HG03520 (cell line): ENCODE results near the gene MRPL36.
"Not testable (repeated sequence)": the region's sequence is repeated elsewhere in the genome, so short reads cannot be mapped to it uniquely, and the experiment has no call there.

Source experiments
- ATAC-seq: cut with Tn5 transposase; IDR thresholded peaks from one replicate; pipeline ENCODE4 v1.9.1; 2021; ENCODE audit warnings: mild to moderate bottlenecking, moderate library complexity; ENCODE audit not compliant: unreplicated experiment

MRPL36 gene

DNA sequence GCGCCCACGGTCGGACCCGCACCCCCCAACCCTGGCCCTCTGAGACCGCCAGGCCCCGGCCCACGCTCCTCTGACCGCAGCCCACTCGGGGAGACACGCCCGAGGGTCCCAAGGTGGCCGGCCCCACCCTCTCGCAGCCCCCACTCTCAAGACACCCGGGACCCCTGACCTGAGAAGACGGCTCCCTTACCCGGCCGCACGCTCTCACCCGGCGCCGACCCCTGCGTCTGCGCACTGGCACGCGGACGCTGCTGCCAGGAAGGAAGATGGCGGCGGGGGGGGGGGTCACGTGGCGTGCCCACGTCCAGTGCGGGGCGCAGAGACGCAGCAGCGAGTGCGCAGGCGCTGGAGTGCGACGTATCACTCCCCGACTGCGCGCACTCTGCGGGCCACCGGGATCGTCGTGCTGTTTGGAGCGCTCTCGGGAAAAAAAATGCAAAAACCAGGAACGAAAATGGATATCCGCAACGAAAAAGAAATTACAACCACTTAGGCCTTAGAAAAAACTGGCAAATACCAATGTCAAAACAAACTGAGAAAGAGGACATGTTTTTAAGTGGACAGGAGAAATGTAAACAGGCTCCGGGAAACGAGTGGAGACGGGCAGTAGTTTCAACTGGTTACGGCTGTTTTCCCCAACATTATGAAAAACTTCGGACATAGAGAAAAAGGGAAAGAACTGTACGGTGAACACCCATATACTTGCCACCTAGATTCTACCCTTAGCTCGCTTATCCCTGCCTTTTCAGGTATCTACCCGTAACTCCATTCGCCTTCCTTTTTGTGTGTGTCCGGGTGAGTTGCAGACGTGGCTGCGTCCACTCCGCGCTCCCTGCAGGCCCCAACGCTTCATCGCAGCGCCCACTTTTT, at the start of gene MRPL36:
Gene MRPL36 (minus strand): TSS at position 236 of the 870 bp plus-strand sequence. CDS start 902 bp downstream, outside the sequence.
- ATAC-seq: peak; percentile 41

DNA sequence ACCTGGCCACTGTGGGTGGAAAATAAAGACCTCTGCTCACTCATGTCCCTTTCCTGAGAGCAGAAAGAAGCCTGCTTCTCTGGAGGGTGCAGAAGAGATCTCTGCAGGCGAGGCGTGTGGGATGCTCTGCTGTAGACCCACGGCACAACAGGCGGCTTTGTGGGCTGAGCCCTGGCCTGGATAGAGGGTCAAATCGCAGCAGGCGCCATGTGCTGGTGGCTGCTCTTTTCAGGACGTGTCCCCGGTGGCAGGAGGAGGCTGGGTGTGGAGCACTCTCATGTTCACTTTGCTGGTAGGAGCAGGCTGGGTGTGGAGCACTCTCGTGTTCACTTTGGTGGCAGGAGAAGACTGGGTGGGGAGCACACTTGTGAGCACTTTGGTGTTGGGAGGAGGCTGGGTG, 48.0 kb upstream of the MRPL36 start:
- ATAC-seq: no peak

DNA sequence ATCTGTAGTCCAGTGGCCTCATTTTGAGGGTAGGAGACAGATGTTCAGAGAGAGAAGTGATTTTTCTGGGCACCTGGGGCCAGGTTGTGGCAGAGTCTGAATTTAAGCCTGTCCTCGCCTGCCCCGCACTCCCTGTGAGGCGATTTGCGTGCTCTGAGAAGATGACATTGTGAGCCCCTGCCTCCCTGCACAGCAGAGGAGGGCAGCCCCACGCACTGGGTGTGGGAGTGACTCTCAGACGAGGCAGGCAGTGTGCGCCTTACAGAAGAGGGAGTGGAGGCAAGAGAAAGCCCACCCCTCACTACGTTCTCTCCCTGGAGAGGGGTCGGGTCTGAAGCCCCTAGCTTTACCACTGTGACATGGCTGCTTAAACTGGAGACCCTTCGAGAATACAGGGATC, 47.4 kb upstream of the MRPL36 start:
- ATAC-seq: no peak

DNA sequence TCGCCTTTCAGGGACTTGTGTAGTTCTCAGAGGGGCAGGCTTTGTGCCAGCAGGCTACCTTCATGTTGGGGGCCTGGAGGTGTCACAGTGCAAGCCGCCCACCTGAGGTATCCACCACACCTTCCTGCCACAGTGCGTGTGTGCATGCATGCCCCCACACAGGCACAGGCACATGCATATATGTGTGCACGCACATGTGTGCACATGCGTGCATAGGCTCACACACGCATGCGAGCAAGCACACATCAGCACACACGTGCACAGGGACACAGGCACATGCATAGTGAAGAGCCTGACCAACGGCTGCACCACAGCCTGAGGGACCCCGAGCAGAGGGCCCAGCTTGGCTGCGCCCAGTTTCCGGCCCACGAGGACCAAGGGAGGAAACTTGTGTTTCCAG, 46.9 kb upstream of the MRPL36 start:
- ATAC-seq: no peak

DNA sequence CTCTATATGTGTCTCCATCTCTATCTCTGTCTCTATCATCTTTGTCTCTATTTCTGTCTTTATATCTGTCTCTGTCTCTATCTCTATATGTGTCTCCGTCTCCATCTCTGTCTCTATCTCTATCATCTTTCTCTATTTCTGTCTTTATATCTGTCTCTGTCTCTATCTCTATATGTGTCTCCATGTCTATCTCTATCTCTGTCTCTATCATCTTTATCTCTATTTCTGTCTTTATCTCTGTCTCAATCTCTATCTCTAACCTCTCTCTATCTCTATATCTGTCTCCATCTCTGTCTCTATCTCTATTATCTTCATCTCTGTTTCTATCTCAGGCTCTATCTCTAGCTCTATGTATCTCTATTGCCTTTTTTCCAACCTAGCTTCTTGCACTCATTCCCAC, 46.1 kb upstream of the MRPL36 start:
- no peak for ATAC-seq

DNA sequence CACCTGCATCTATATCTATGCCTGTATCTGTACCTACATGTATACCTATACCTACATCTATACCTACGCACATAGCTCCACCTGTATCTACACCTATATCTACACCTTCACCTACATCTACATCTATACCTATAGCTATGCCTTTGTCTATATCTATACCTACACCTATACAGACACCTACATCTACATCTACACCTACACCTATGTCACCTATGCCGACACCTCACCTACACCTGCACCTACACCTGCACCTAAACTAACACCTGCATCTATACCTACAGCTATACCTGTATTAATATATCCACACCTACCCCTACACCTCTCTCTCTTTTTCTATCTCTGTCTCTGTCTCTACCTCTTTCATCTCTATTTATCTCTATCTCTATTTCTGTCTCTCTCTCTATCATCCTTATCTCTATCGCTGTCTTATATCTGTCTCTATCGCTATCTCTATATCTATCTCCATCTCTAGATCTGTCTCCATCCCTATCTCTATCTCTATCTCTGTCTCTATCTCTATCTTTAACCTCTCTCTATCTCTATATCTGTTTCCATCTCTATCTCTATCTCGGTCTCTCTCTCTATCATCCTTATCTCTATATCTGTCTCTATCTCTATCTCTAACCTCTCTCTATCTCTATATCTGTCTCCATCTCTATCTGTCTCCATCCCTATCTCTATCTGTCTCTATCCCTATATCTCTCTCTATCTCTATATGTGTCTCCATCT, 45.2 kb upstream of the MRPL36 start:
- no peak for ATAC-seq

DNA sequence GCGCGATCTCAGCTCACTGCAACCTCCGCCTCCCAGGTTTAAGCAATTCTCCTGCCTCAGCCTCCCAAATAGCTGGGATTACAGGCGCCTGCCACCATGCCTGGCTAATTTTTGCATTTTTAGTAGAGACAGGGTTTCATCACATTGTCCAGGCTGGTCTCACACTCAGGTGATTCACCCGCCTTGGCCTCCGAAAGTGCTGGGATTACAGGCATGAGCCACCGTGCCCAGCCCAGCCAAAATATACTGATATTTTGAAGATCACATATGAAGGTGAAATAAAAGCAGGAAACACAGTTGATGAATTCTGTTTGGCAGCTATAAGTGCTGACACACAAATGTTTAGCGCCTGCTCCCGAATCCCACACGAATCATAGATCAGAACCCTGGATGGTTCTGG, 44.1 kb upstream of the MRPL36 start:
- not testable (repeated sequence) for ATAC-seq

DNA sequence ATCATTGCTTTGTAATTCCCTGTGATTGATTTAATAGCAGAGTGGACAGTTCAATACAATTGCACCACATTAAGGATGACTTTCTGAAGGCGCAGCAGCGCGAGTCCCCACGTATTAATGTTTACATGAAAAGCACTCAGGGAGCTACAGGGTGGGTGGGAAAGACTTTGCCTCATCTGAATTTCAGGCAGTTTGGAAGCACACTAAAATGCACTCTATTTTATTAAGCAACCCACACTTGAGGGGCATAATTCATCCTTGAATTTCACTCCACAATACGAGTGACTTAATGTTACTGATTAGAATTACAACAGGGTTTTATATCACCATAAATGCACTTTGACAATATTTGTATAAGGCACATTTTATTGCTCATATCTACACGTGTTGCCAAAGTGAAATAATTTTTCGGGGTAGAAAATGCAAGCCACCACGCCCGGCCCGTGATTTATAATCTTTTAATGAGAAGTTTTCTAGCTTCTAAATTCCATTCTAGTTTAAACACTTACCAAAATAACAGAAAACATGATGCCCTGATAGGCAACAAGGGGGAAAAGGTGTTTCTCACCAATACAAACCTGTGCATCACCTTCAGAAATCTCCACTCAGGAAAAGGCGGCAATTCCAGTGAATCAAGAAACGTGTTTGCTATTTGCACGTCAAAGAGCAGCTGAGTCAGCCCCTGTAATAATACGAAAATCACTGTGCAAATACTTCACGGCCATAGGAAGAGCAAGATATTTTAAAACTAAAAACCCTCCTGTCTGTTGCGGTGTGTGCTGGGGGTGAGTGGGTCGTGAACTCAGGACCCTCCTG, 42.6 kb upstream of the MRPL36 start:
- ATAC-seq: no peak

DNA sequence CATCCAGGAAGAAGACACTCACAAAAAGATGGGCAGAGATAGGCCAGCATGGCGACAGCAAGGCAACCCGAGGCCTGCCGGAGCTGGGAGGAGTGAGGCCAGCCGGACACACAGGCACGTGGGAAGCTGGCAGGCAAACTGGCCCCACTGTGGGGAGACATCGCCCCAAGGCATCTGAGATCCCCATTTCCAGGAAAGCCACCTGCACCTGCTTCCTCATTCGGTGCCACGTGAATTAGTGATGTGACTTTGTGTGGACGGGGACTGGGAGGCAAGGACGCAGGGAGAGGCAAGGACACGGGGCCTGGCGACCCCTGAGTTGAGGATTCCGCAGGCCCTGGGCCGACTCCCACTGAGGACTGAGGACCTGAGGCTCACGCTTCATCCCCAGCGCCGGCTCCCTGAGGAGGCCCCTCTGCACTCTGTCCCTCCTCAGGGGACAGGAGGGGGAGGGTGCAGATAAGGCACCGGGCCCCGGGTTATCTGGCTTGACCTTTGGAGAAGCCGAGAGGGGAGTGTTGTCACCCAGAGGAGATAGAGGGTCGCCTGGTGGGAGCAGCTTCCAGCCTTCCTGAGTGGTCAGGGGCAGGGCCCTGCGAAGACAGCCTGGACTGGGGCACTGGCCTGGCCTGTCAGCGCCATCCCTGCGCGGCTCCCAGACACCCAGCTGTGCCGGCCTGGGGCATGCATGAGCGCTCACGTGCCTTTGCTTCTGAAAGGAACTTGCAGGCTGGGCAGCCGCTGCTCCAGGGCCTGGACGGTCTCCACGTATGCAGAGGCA, 41.3 kb upstream of the MRPL36 start:
- no peak for ATAC-seq

DNA sequence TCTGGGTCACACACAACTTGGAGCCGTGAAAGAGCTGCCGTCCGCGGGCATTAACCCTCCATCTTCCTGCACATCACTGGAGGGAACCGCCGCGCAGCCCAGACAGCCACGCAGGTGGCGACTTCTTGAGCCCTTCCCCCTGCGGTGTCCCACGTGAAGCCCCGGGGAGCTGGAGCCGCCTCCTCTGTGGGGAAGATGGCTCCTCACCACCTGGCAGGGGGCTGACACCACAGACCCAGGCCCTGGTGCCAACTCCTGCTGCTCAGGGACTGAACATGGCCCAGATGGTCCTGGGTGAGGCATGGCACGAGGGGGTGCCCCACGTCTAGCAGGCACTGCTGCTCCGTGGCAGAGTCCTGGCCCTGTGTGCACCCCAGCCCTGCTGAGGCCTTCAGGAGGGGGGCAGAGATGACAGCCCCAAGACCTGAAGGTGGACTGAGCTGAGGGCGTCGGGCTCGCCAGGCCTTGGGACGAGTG, 40.5 kb upstream of the MRPL36 start:
- no peak for ATAC-seq

DNA sequence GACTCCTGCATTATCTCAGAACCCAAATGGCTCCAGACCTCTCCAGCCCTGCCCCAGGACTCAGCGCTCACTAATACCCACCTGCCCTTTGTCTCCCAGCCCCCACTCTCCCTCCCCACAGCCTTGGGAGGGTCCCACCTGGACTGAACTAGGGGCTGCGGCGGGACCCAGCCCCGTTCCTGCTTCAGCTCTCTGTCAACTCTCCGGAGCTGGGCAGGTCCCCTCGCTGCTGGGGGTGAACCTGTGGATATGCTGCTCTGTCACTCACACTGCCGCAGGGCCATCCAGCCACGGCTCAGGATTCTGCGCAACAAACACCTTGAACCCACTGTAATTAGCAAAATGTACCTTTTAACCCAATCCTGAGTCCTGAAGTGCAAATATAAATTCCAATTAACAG, 38.4 kb upstream of the MRPL36 start:
- ATAC-seq: no peak

DNA sequence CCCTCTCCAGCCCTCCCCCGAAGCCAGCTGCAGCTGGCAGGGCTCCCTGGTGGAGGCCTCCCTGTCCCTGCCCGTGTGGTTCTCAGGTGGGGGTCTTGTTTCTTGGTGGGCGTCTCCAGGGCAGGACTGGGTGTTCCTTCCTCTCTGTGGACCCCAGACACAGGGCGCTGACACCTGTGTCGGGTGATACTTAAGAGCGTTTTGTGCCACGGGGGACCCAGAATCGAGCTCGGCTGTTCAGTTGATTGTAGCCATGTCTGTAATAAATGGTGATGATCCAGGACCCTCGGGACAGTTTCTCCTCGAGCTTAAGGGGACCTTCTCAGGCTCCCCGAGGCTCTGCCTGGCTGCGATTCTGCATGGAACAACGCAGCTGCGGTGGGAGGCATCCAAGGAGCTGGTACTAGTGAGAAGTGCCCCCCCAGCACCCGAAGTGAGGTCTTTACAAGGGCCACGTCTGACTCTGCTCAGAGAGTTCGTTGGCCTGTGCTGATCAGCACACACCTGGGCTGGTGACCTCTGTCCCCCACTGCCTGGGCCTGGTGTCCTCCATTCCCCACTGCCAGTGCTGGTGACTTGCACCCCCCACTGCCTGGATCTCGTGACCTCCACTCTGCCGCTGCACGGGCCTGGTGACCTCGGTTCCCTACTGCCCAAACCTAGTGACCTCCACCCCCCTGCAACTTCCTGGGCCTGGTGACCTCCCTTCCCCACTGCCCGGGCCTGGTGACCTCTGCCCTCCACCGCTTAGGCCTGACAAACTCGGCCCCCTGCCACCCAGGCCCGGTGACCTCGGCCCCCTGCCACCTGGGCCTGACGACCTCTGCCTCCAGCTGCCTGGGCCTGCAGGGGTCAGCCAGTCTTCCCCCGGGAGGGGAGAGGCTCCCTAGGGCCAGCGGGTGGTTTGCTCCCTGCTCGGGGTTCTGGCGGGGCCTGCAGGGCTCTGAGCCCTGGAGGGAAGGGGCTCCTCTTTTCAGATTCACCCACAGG, 37.5 kb upstream of the MRPL36 start:
- no peak for ATAC-seq

DNA sequence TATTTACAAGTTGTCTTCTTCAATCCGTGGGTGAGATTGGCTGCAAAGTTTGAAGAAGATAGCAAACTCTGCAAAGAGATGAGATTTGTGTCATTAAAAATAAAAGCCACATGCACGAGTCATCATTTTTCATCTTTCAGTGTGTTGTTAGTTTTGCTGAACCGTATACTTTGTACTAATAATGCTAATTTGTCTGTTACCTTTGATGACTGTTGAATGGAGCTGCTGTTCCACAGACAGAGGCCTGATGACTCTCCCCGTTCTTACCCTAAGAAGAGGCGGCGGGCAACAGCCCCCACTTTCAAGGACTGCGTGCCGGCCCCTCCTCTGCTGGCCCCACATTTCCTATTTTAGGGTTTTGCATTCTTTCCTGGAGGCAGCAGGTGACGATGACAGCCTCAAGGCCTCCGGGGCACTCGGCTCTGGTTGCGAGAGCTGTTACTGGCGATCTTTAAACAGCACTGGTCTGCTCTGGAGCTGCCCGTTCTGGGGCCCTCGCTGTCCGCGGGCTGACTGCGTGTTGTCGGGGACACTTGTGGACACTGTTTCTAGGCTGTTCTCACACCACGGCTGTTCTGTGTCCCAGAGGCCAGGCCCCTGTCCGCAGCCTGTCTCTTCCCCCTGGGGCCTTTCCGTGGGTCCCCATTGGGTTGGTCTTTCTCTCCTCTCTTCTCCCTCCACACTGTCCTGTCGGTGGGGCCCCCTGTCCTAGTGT, 36.7 kb upstream of the MRPL36 start:
- ATAC-seq: no peak

DNA sequence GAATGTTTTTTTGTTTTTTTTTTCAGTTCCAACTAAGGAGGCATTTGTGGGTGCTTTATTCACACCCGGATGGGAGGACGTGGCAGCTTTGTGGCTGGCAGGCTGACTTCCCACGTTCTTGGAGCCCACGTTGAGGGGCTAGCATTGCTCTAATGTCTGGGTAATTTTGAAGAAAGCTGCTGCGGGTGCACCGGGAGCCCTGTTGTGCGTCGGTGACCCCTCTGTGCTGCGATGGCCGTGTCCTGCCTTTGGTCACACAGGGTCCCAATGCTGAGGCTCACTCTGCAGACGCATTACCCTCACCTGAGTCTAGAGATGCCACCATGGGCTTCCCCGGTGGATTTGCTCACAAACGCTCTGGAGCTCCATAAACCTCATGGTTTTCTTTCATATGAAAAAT, 35.8 kb upstream of the MRPL36 start:
- no peak for ATAC-seq

DNA sequence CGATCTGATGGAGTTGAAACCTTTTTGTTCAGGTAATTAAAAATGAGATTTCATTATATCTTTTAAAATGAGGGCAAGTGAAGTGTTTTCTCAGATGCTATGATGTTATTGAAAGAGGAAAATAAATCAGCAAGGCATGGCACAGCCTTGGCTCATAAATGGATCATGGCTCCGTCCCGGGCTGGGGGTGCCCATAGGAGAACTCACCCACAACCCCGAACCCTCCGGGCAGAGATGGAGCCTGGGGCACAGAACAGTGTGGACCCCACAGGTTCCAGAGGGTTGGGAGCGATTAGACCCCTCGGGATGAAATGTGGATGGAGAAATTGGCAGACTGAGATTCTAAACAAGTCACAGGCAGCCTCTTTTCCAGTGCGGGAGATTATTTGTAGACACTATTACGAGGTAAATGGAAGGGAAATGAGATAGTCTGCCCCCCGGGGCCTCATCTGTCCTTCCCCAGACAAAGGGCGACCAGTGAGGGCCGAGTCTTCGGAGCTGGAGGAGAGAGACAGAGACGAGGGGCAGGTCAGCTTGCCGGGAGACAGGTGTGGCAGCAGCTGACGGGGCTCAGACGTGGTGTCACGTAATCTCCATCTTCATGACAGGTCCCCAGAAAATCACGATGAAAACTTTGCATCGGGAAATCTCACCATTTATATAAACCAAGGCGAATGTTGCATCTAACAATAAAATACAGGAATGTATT, 35.2 kb upstream of the MRPL36 start:
- no peak for ATAC-seq

DNA sequence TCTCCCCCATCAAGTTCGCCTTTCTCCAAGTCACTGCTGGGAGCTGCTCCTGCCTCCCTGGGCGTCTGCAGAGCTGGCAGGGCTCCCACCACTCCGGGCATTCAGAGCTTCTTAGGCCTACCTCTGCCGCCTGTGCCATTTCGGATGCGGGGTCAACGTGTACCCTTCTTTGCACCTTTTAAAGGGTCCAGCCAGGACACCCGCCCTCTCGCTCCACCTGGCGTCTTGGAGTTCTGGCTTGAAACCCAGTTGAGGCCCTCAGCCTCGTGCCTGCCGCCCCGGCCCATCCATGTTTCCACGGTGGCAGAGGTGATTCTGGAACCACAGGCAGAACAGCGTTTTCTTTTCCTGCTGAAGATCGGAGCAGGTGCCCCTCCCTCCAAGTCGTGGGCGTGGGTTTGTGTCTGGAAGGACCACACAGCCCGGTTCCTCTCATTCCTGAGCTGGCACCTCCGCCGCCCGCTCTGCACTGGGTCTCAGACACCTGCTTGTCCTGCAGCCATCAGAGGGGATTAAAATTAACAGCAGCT, 34.5 kb upstream of the MRPL36 start:
- ATAC-seq: no peak

DNA sequence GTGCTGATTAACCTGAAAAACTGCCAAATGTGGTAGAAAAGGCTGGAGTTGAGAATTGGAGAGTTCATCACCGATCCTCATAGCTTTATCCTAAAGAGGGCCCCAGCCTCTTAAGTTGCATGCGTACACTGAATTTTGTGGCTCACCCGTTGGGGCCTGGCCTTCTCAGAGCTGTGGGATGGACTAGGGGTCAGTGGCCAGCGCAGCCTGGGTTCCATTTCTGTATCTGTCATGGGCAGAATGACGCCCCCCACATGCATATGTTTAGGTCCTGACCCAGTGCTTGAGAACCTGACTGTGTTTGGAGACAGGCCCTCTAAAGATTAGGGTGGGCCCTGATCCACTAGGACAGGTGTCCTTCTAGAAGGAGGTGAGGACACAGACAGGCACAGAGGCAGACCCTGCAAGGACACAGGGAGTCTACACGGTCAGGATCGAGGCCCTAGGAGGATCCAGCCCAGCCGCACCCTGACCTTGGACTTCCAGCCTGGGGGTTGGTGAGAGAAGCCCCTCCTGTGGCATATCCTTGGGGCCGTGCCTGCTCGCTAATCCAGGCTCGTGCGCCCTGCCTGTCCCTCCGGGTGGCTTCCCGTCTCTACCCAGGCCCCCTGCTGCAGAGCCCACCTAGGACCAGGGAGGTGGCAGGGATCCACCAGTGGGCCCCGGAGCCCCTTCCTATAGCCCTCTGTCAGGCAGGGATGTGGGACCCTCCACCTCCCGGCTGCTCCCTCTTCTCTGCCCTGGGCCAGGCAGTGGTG, 33.8 kb upstream of the MRPL36 start:
- no peak for ATAC-seq
